Smooth muscle cell (in vitro differentiated cells): ENCODE data around the gene SEPTIN5. TPM values are rescaled to one million over a fixed set of nuclear protein-coding genes. Genes with fewer than 3 reads are reported as not detected.

Experiments
- DNase-seq: peaks from one replicate; lab custom pipeline; 2025; ENCODE audit not compliant: unreplicated experiment; lab: John Stamatoyannopoulos, UW
- H2AFZ ChIP-seq: fragments of 200-600 bp; sonication (generic); 2 replicates; pipeline ENCODE4 v1.6.0; 2016; ENCODE audit warnings: antibody characterized with exemption, low read depth, mild to moderate bottlenecking
- H3F3A ChIP-seq: fragments of 200-600 bp; sonication (generic); 2 replicates; pipeline ENCODE4 v1.6.0; 2017; ENCODE audit warnings: antibody characterized with exemption, low read depth
- H3K27ac ChIP-seq: fragments of 200-600 bp; sonication (generic); 2 replicates; pipeline ENCODE4 v1.5.1; 2016; ENCODE audit warnings: low read depth, mild to moderate bottlenecking
- H3K27me3 ChIP-seq: fragments of 200-600 bp; sonication (generic); 2 replicates; pipeline ENCODE4 v1.6.1; 2016; ENCODE audit warnings: low read depth, mild to moderate bottlenecking
- H3K36me3 ChIP-seq: fragments of 200-600 bp; sonication (generic); 2 replicates; pipeline ENCODE4 v1.5.1; 2016; ENCODE audit warnings: low read depth
- H3K4me1 ChIP-seq: fragments of 200-600 bp; sonication (generic); 2 replicates; pipeline ENCODE4 v1.5.1; 2016; ENCODE audit warnings: low read depth
- H3K4me2 ChIP-seq: fragments of 200-600 bp; sonication (generic); 2 replicates; pipeline ENCODE4 v1.6.0; 2016; ENCODE audit warnings: mild to moderate bottlenecking
- H3K4me3 ChIP-seq: fragments of 200-600 bp; sonication (generic); 2 replicates; pipeline ENCODE4 v1.5.1; 2016; ENCODE audit warnings: mild to moderate bottlenecking
- H3K79me2 ChIP-seq: fragments of 200-600 bp; sonication (generic); 2 replicates; pipeline ENCODE4 v1.6.0; 2016; ENCODE audit warnings: low read depth, mild to moderate bottlenecking
- H3K9ac ChIP-seq: fragments of 200-600 bp; sonication (generic); 2 replicates; pipeline ENCODE4 v1.6.0; 2016; ENCODE audit warnings: low read depth
- H3K9me3 ChIP-seq: fragments of 200-600 bp; sonication (generic); replicated peaks from 2 replicates; pipeline ENCODE4 v1.5.1; 2016; ENCODE audit warnings: low read depth
- H4K20me1 ChIP-seq: fragments of 200-600 bp; sonication (generic); 2 replicates; pipeline ENCODE4 v1.6.0; 2016; ENCODE audit warnings: low read depth
- CTCF ChIP-seq: fragments of 200-600 bp; sonication (generic); IDR thresholded peaks from 2 replicates; pipeline ENCODE4 v1.5.1; 2017; ENCODE audit warnings: borderline replicate concordance, mild to moderate bottlenecking, antibody characterized with exemption; ENCODE audit not compliant: insufficient read depth, poor library complexity, severe bottlenecking
- WGBS: methylation state at CpG from one replicate; pipeline ENCODE4 v1.1.7; 2016; ENCODE audit warnings: low lambda C conversion rate; 5-methylcytosine and 5-hydroxymethylcytosine counted together
- polyA plus RNA-seq: library from polyadenylated mRNA; unstranded; fragments of >200 nt; fragmentation: Nextera tagmentation; extraction: Ambion mirVana; gene quantifications from 2 replicates; pipeline ENCODE4 v1.2.1, GENCODE V29; 2016
- total RNA-seq: library from RNA; depleted of rRNA; stranded (reverse); fragments of >200 nt; gene quantifications from 2 replicates; pipeline ENCODE4 v1.2.3, GENCODE V29; 2014

The SEPTIN5 gene
- total and polyA plus RNA-seq, 2 experiments from 2014 or later, result 26.6 to 64.1 TPM

- Histone ChIP-seq H3K9ac (no peak overlapping the region), H3F3A (peaks cover 4% of the 10 kb centered on the region), H3K79me2 (no peaks in the 10 kb centered on the region), H3K4me1 (peaks cover 16% of the 10 kb centered on the region), H3K4me3 (no peak overlapping the region), H3K27ac (no peak overlapping the region), H3K27me3 (peaks cover 16% of the 10 kb centered on the region), H4K20me1 (peaks cover 37% of the 10 kb centered on the region), H3K4me2 (no peak overlapping the region), H3K36me3 (no peaks in the 10 kb centered on the region), H2AFZ (no peak overlapping the region), H3K9me3 (no peaks in the 10 kb centered on the region)
- DNase-seq, result no peak
- 93% methylated on average over 1 of the region's 1 CpG for whole genome bisulfite sequencing
- TF ChIP-seq CTCF, result no peak
These were observed 2.5 kb downstream of the SEPTIN5 start for GRCh38 chr22:19716829-19717105.

- Histone ChIP-seq H3K27me3 (peaks cover 16% of the 10 kb centered on the region), H2AFZ (no peak overlapping the region), H3K36me3 (no peaks in the 10 kb centered on the region), H3K79me2 (no peaks in the 10 kb centered on the region), H3K4me1 (peaks cover 19% of the 10 kb centered on the region), H3K9ac (no peak overlapping the region), H3K27ac (no peak overlapping the region), H4K20me1 (peaks cover 41% of the 10 kb centered on the region), H3K4me3 (no peak overlapping the region), H3K9me3 (no peaks in the 10 kb centered on the region), H3F3A (peaks cover 4% of the 10 kb centered on the region), H3K4me2 (peak overlapping the region; percentile 89)
- WGBS, result 88% methylated on average over 9 of the region's 9 CpGs
- no peak for DNase-seq
- TF ChIP-seq CTCF, result no peak
These were observed 2.9 kb downstream of the SEPTIN5 start for GRCh38 chr22:19717181-19717580.

GRCh38 chr22:19717691-19718455 is 3.6 kb downstream of the SEPTIN5 start:
- Histone ChIP-seq H3K4me3 (peak overlapping the region; percentile 64), H3K36me3 (no peaks in the 10 kb centered on the region), H3K79me2 (no peaks in the 10 kb centered on the region), H2AFZ (peak overlapping the region; percentile 69), H3K4me1 (peaks cover 26% of the 10 kb centered on the region), H3K27me3 (peaks cover 16% of the 10 kb centered on the region), H3K9me3 (no peaks in the 10 kb centered on the region), H3K27ac (no peak overlapping the region), H3K9ac (no peak overlapping the region), H3F3A (peaks cover 4% of the 10 kb centered on the region), H3K4me2 (peak overlapping the region; percentile 89), H4K20me1 (peaks cover 48% of the 10 kb centered on the region)
- DNase-seq, result peak; percentile 46
- 37% methylated on average over 46 of the region's 96 CpGs for WGBS
- TF ChIP-seq CTCF, result peak; percentile 95
